Type B pancreatic cell (in vitro differentiated cells): Measurements from ENCODE around the gene TP53I3. TPM values are rescaled to one million over a fixed set of nuclear protein-coding genes. Genes with fewer than 3 reads are reported as not detected.

Experiments used
- DNase-seq: peaks from one replicate; pipeline ENCODE4 v3.0.0; 2021; ENCODE audit warnings: mixed read lengths; ENCODE audit not compliant: unreplicated experiment; ENCODE audit errors: extremely low spot score
- H3K27ac Mint-ChIP-seq: 2 replicates; pipeline ENCODE4 v1.8.0; 2021; ENCODE audit warnings: mild to moderate bottlenecking, mixed read lengths
- H3K27me3 Mint-ChIP-seq: 2 replicates; pipeline ENCODE4 v1.8.0; 2021; ENCODE audit warnings: mixed read lengths
- H3K36me3 Mint-ChIP-seq: 2 replicates; pipeline ENCODE4 v1.8.0; 2021; ENCODE audit warnings: mixed read lengths
- H3K4me1 Mint-ChIP-seq: one replicate; pipeline ENCODE4 v1.8.0; 2021; ENCODE audit warnings: mixed read lengths; ENCODE audit not compliant: unreplicated experiment
- H3K4me3 Mint-ChIP-seq: 2 replicates; pipeline ENCODE4 v1.8.0; 2021; ENCODE audit warnings: mild to moderate bottlenecking, mixed read lengths
- H3K9me3 Mint-ChIP-seq: 2 replicates; pipeline ENCODE4 v1.8.0; 2021; ENCODE audit warnings: mixed read lengths
- CTCF ChIP-seq: fragments of 200-600 bp; sonication (generic); conservative IDR thresholded peaks from 2 replicates; pipeline ENCODE4 v1.5.0; 2021; ENCODE audit warnings: antibody characterized with exemption, mild to moderate bottlenecking
- total RNA-seq: library from RNA; stranded (reverse); gene quantifications from 2 replicates; pipeline ENCODE4 v1.2.1, GENCODE V29; 2021; ENCODE audit warnings: low replicate concordance

The TP53I3 gene
- total RNA-seq, 1 donor from 2014 or later = 74.0 TPM

DNA sequence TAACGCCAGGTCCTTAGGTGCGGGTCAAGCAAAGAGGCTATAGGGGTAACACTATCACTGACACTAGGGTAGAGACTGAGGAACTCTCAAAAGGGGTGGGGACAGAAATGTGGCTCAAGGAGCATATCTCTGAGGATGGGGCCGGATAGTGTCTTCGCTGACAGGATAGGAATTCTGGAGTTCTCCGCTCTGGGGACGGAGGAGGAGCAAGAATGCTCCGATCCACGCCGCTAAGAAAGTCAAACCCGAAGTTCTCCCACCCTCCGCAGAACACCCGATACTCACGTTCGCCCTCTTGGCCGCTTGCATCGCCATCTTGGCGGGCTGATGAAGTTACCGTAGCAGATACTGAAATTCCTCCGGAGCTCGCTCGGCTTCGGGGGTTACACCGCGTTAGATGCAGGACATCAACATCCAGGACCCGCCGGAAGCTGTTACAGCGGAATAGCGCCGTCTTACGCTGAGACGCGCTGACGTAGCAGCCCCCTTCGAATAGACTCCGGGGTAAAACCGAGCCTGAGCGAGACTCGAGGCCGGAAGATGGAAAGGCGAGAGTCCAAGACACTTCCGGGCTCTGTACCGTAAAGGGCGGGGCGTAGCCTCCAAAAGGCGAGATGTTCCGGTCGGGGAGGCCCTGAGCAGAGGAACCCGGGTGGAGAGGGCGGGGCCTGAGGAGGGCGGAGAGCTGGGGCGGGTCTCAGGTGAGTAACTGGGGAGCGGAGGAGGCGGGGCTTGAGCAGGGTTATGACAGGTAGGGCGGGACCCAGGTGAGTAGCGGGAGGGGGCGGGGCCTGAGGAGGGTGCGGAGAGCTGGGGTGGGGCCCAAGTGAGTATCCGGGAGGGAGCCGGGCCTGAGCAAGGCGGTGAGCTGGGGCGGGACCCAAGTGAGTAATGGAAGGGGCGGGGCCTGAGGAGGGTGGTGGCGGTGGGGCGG, 8.5 kb downstream of the TP53I3 start, which contains the start of gene SF3B6:
TSS of gene SF3B6 (minus strand) at position 412 of the 934 bp plus-strand sequence. CDS start at position 315, 97 bp downstream.
- Mint-ChIP-seq H3K36me3 (peaks cover 26% of the 10 kb centered on the region), H3K4me1 (peaks cover 31% of the 10 kb centered on the region), H3K9me3 (no peaks in the 10 kb centered on the region), H3K27me3 (no peaks in the 10 kb centered on the region), H3K27ac (peak within 1 kb of the TSS; percentile 95), H3K4me3 (peak within 1 kb of the TSS; percentile 97)
- no peak for TF ChIP-seq CTCF
- DNase-seq = peak; percentile 98

DNA sequence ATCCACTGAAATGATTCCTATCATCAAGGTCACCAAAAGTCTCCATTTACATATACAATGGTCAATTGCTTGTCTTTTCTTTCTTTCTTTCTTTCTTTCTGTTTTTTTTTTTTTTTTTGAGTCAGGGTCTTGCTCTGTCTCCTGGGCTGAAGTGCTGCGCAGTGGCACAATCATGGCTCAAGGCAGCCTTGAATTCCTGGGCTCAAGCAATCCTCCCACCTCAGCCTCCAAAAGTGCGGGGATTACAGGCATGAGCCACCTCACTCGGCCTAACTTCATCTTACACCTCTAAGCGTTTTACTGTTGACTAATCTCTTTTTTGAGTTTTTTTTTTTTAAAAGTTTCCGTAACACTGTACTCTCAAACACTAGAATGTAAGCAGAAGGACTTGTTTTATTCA, 9.4 kb downstream of the TP53I3 start:
- no peaks in the 10 kb centered on the region for H3K9me3 Mint-ChIP-seq
- peaks cover 31% of the 10 kb centered on the region for H3K4me1 Mint-ChIP-seq
- H3K27me3 Mint-ChIP-seq = no peaks in the 10 kb centered on the region
- no peak for TF ChIP-seq CTCF
- H3K4me3 Mint-ChIP-seq = peak overlapping the region; percentile 97
- H3K27ac Mint-ChIP-seq = peak overlapping the region; percentile 95
- peaks cover 24% of the 10 kb centered on the region for H3K36me3 Mint-ChIP-seq
- DNase-seq = no peak

DNA sequence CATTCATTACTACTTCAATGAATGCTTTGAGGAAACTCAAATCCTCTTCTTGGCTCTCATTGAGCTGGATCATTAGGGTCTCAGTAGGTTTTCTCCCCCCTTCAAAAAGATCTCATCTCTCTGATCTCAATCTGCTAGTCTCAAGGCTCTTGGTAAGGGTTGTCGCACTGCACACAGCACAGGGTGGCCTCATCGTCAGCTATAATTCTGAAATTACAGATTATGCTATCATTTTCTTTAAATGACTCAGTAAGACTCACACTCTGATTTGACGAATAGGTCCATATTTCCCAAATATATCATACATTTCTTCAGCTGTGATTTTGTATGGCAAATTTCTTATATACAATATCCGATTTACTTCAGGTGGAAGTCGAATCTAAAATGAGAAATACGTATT, 10.8 kb downstream of the TP53I3 start:
- Mint-ChIP-seq H3K36me3 (peaks cover 20% of the 10 kb centered on the region), H3K27me3 (no peaks in the 10 kb centered on the region), H3K27ac (no peak overlapping the region), H3K9me3 (no peaks in the 10 kb centered on the region), H3K4me3 (peak overlapping the region; percentile 18), H3K4me1 (peaks cover 31% of the 10 kb centered on the region)
- no peak for TF ChIP-seq CTCF
- no peak for DNase-seq

- no peak overlapping the region for H3K27ac Mint-ChIP-seq
These were observed 12.4 kb downstream of the TP53I3 start for GRCh38 chr2:24072259-24072658.

GRCh38 chr2:24065341-24065740, 19.3 kb downstream of the TP53I3 start:
- DNase-seq = no peak
- H3K4me1 Mint-ChIP-seq = no peaks in the 10 kb centered on the region
- H3K27ac Mint-ChIP-seq = no peak overlapping the region
- TF ChIP-seq CTCF = no peak
- peaks cover 8% of the 10 kb centered on the region for H3K36me3 Mint-ChIP-seq
- no peaks in the 10 kb centered on the region for H3K27me3 Mint-ChIP-seq
- no peaks in the 10 kb centered on the region for H3K9me3 Mint-ChIP-seq
- no peak overlapping the region for H3K4me3 Mint-ChIP-seq

More at GRCh38 chr2:24072259-24072658, 12.4 kb downstream of the TP53I3 start:
- Mint-ChIP-seq H3K27me3 (no peaks in the 10 kb centered on the region), H3K9me3 (no peaks in the 10 kb centered on the region), H3K36me3 (peaks cover 26% of the 10 kb centered on the region), H3K4me1 (peaks cover 23% of the 10 kb centered on the region), H3K4me3 (no peak overlapping the region)
- no peak for DNase-seq
- TF ChIP-seq CTCF = no peak
